HEK293 (cell line): ENCODE results near the gene SAMD4B.

Experiments
- CTCF ChIA-PET: fragments of 350-600 bp; formaldehyde crosslinking; extraction: SDS; loops from one replicate; lab custom pipeline; 2021; ENCODE audit warnings: antibody characterized with exemption; lab: Yijun Ruan, JAX
- POLR2A ChIA-PET: fragments of 300-600 bp; formaldehyde crosslinking; extraction: SDS; loops from one replicate; lab custom pipeline; 2020; ENCODE audit warnings: antibody characterized with exemption, inconsistent platforms; lab: Yijun Ruan, JAX
- H3K27ac ChIP-seq: fragments of 200-500 bp; sonication (Bioruptor generic); 2 replicates; pipeline ENCODE4 v1.5.1; 2014; ENCODE audit warnings: low read depth, low read length, control low read depth, inconsistent platforms; ENCODE audit errors: extremely low read depth
- H3K36me3 ChIP-seq, 2 experiments: fragments of 200-500 bp in 1 of 2; sonication (Bioruptor generic) in 1 of 2; 1 replicate in 1 of 2; 2 replicates in 1 of 2; pipeline ENCODE4 v1.5.1; 2014 to 2017; ENCODE audit warnings: inconsistent platforms in 2 of 2, low read length in 2 of 2; ENCODE audit not compliant: control insufficient read depth in 2 of 2, insufficient read depth in 1 of 2
- H3K4me1 ChIP-seq: fragments of 200-500 bp; sonication (Bioruptor generic); 2 replicates; pipeline ENCODE4 v1.5.1; 2014; ENCODE audit warnings: mild to moderate bottlenecking, low read length, inconsistent platforms; ENCODE audit not compliant: control insufficient read depth, insufficient read depth
- H3K4me3 ChIP-seq: 2 replicates; pipeline ENCODE4 v1.5.1; 2011; ENCODE audit warnings: low read depth, mild to moderate bottlenecking, control low read depth, low read length, moderate library complexity
- H3K9me3 ChIP-seq: fragments of 200-500 bp; sonication (Bioruptor generic); 2 replicates; pipeline ENCODE4 v1.5.1; 2014; ENCODE audit warnings: low read depth, low read length, inconsistent platforms; ENCODE audit not compliant: control insufficient read depth, insufficient read depth
- EGR2 ChIP-seq: fragments of 450-650 bp; formaldehyde crosslinking; IDR thresholded peaks from 2 replicates; pipeline ENCODE4 v1.5.1; 2016; ENCODE audit warnings: low read depth, missing biosample characterization, missing genetic modification characterization
- GLIS2 ChIP-seq: fragments of 450-650 bp; formaldehyde crosslinking; IDR thresholded peaks from 2 replicates; pipeline ENCODE4 v1.5.1; 2016; ENCODE audit warnings: missing biosample characterization, missing genetic modification characterization
- IKZF3 ChIP-seq: fragments of 450-650 bp; IDR thresholded peaks from 2 replicates; pipeline ENCODE4 v1.5.0; 2018; ENCODE audit warnings: missing biosample characterization, mild to moderate bottlenecking, missing genetic modification characterization, moderate library complexity
- MZF1 ChIP-seq: fragments of 450-650 bp; formaldehyde crosslinking; IDR thresholded peaks from 2 replicates; pipeline ENCODE4 v1.5.1; 2017; ENCODE audit warnings: missing biosample characterization, missing genetic modification characterization, borderline replicate concordance
- WT1 ChIP-seq: fragments of 450-650 bp; formaldehyde crosslinking; IDR thresholded peaks from 2 replicates; pipeline ENCODE4 v1.5.1; 2016; ENCODE audit warnings: missing biosample characterization, missing genetic modification characterization
- ZBTB6 ChIP-seq: fragments of 450-650 bp; formaldehyde crosslinking; IDR thresholded peaks from 2 replicates; pipeline ENCODE4 v1.5.1; 2017; ENCODE audit warnings: missing biosample characterization, missing genetic modification characterization
- ZNF175 ChIP-seq: fragments of 450-650 bp; formaldehyde crosslinking; IDR thresholded peaks from 2 replicates; pipeline ENCODE4 v1.5.1; 2016; ENCODE audit warnings: missing biosample characterization, missing genetic modification characterization
- ZNF223 ChIP-seq: fragments of 450-650 bp; formaldehyde crosslinking; IDR thresholded peaks from 2 replicates; pipeline ENCODE4 v1.5.1; 2016; ENCODE audit warnings: missing biosample characterization, missing genetic modification characterization
- ZNF266 ChIP-seq: fragments of 450-650 bp; formaldehyde crosslinking; IDR thresholded peaks from 2 replicates; pipeline ENCODE4 v1.5.1; 2016; ENCODE audit warnings: missing biosample characterization, missing genetic modification characterization, low read depth
- ZNF423 ChIP-seq: fragments of 450-650 bp; formaldehyde crosslinking; IDR thresholded peaks from 2 replicates; pipeline ENCODE4 v1.5.1; 2016; ENCODE audit warnings: missing biosample characterization, missing genetic modification characterization
- ZNF580 ChIP-seq: fragments of 450-650 bp; formaldehyde crosslinking; IDR thresholded peaks from 2 replicates; pipeline ENCODE4 v1.5.1; 2016; ENCODE audit warnings: missing biosample characterization, missing genetic modification characterization
- ZNF600 ChIP-seq: fragments of 450-650 bp; formaldehyde crosslinking; IDR thresholded peaks from 2 replicates; pipeline ENCODE4 v1.5.1; 2016; ENCODE audit warnings: missing biosample characterization, missing genetic modification characterization
- ZNF707 ChIP-seq: fragments of 450-650 bp; formaldehyde crosslinking; IDR thresholded peaks from 2 replicates; pipeline ENCODE4 v1.5.1; 2016; ENCODE audit warnings: missing biosample characterization, missing genetic modification characterization
- ZNF768 ChIP-seq: fragments of 450-650 bp; formaldehyde crosslinking; IDR thresholded peaks from 2 replicates; pipeline ENCODE4 v1.5.1; 2018; ENCODE audit warnings: missing biosample characterization, mild to moderate bottlenecking, missing genetic modification characterization

The SAMD4B gene

GRCh38 chr19:39419003-39419402 is 76.8 kb downstream of the SAMD4B start:
- H3K9me3 ChIP-seq, result no peaks in the 10 kb centered on the region
- CTCF ChIA-PET, result interaction anchor here (0.6 to 2.7 kb wide), 6 partner anchors 9 to 126 kb away, joined by 3 to 13 read pairs (median 4); partner anchors contain the start of gene RPS16
- POLR2A ChIA-PET, result interaction anchor here (1.0 to 13.3 kb wide), 7 partner anchors 9 to 415 kb away, joined by 3 to 255 read pairs (median 7); partner anchors contain the start of genes DYRK1B, RPS16 and SUPT5H
- H3K4me1 ChIP-seq, result peaks cover 2% of the 10 kb centered on the region
- no peak overlapping the region for H3K4me3 ChIP-seq
- H3K36me3 ChIP-seq, result peaks cover 76 to 78% of the 10 kb centered on the region in 2 experiments
- TF ChIP-seq MZF1 (tag by site-specific recombination), result no peak
- peak; percentile 94; the same call in 1 of the 2 replicates for TF ChIP-seq ZNF768 (tag by site-specific recombination)
- 0 out of 2 replicates have a peak, but pooled peaks have one; percentile 13 for TF ChIP-seq ZNF580 (tag by site-specific recombination)
- no peak overlapping the region for H3K27ac ChIP-seq

- no peak overlapping the region for H3K4me3 ChIP-seq
- 0 out of 2 replicates have a peak, but pooled peaks have one; percentile 59 for TF ChIP-seq ZNF223 (tag by site-specific recombination)
- 0 out of 2 replicates have a peak, but pooled peaks have one; percentile 5 for TF ChIP-seq ZBTB6
- TF ChIP-seq ZNF175 (tag by site-specific recombination), result no peak
- TF ChIP-seq, all 188 proteins: peak for 2
- Histone ChIP-seq H3K27ac (no peak overlapping the region), H3K9me3 (no peaks in the 10 kb centered on the region), H3K4me1 (no peaks in the 10 kb centered on the region), H3K36me3 (peaks cover 74 to 83% of the 10 kb centered on the region in 2 experiments)
- POLR2A ChIA-PET, result interaction anchor here (0.5 to 13.3 kb wide), 8 partner anchors 8 to 402 kb away, joined by 3 to 255 read pairs (median 5); partner anchors contain the start of genes PLEKHG2, RPS16 and SUPT5H
- CTCF ChIA-PET, result interaction anchor here (0.6 to 1.5 kb wide), 5 partner anchors 9 to 83 kb away, joined by 3 to 4 read pairs (median 3); no protein-coding TSS in a partner anchor
These were observed 78.5 kb downstream of the SAMD4B start for GRCh38 chr19:39420769-39421168.

- no peaks in the 10 kb centered on the region for H3K9me3 ChIP-seq
- POLR2A ChIA-PET, result interaction anchor here (2.3 to 13.3 kb wide), 3 partner anchors 10 to 14 kb away, joined by 5 to 255 read pairs (median 19); partner anchors contain the start of genes PLEKHG2 and RPS16
- CTCF ChIA-PET, result interaction anchor here (0.6 to 1.3 kb wide), 5 partner anchors 19 to 819 kb away, joined by 3 to 5 read pairs (median 4); no protein-coding TSS in a partner anchor
- no peak overlapping the region for H3K4me3 ChIP-seq
- TF ChIP-seq ZNF423 (tag by site-specific recombination), result no peak
- no peak for TF ChIP-seq ZNF266 (tag by site-specific recombination)
- TF ChIP-seq GLIS2 (tag by site-specific recombination), result peak; percentile 63; the same call in 1 of the 2 replicates
- TF ChIP-seq WT1, result no peak
- no peak for TF ChIP-seq ZNF707 (tag by site-specific recombination)
- H3K4me1 ChIP-seq, result no peaks in the 10 kb centered on the region
- no peak overlapping the region for H3K27ac ChIP-seq
- peaks cover 69 to 75% of the 10 kb centered on the region in 2 experiments for H3K36me3 ChIP-seq
These were observed 79.8 kb downstream of the SAMD4B start for GRCh38 chr19:39422020-39422419.

- Histone ChIP-seq H3K36me3 (peaks cover 58 to 62% of the 10 kb centered on the region in 2 experiments), H3K4me3 (no peak overlapping the region), H3K9me3 (no peaks in the 10 kb centered on the region), H3K4me1 (no peaks in the 10 kb centered on the region; the same call in 1 of the 2 replicates), H3K27ac (peak overlapping the region; percentile 47; the same call in 1 of the 2 replicates)
- ChIA-PET CTCF (interaction anchor here (0.6 to 1.2 kb wide), 5 partner anchors 9 to 313 kb away, joined by 3 to 5 read pairs (median 3); no protein-coding TSS in a partner anchor), POLR2A (interaction anchor here (0.6 to 13.3 kb wide), 3 partner anchors 10 to 17 kb away, joined by 3 to 255 read pairs (median 11); partner anchors contain the start of gene RPS16)
- TF ChIP-seq EGR2 (no peak), ZNF600 (tag by site-specific recombination) (peak; percentile 76), IKZF3 (tag by site-specific recombination) (peak; percentile 7; the same call in 1 of the 2 replicates)
- TF ChIP-seq, all 188 proteins: peak for 2
These were observed 81.3 kb downstream of the SAMD4B start for GRCh38 chr19:39423258-39424086.
